ENCODE results near the gene NQO2. TPM values are rescaled to one million over a fixed set of nuclear protein-coding genes. Genes with fewer than 3 reads are reported as not detected.

The NQO2 gene
- total and polyA plus RNA-seq, 10 of the 15 experiments (the other 5 are each of a cell fraction or from before 2014, with no cell fraction given): 0.55 to 2.6 (median 0.80) TPM

GRCh38 chr6:3015144-3015543 lies 15.4 kb downstream of the NQO2 start:
- intact Hi-C loops (cut with micrococcal nuclease; ENCODE audit: unreplicated experiment): no loop called here
- TF ChIP-seq ZBTB33 (IDR thresholded peaks at IDR 0.05) (no peak), NBN (IDR thresholded peaks at IDR 0.05) (no peak), HDGF (IDR thresholded peaks at IDR 0.05) (no peak), USF1 (IDR thresholded peaks at IDR 0.05; ENCODE audit: borderline replicate concordance, extremely low read length, insufficient read depth, low read depth, low read length) (no peak), MYB (IDR thresholded peaks at IDR 0.05; ENCODE audit: borderline replicate concordance, low read depth, low read length) (no peak), YBX1 (IDR thresholded peaks at IDR 0.05) (no peak), E4F1 (IDR thresholded peaks at IDR 0.05; ENCODE audit: borderline replicate concordance, partially characterized antibody) (no peak), MLLT1 (IDR thresholded peaks at IDR 0.05) (no peak), POLR2A (IDR thresholded peaks at IDR 0.05; ENCODE audit: low read depth, low read length) (no peak), PRDM15 (CRISPR knock-in tag; IDR thresholded peaks at IDR 0.05) (no peak)
- ATAC-seq (no peak), FAIRE-seq (no peak), DNase-seq (ENCODE audit: low read depth, low spot score) (no peak)
- Histone ChIP-seq H3K9me3 (replicated peaks; ENCODE audit: control insufficient read depth, insufficient read depth, low read length) (peaks cover 9% of the 10 kb centered on the region; the same call in 2 of the 3 replicates), H3K79me2 (ENCODE audit: control insufficient read depth, insufficient read depth, low read length) (no peaks in the 10 kb centered on the region), H3K9ac (ENCODE audit: control insufficient read depth, insufficient read depth, low read length) (no peak overlapping the region), H3K36me3 (ENCODE audit: control insufficient read depth in 2 of 2, insufficient read depth in 2 of 2, low read length in 1 of 2) (no peaks in the 10 kb centered on the region), H2AFZ (ENCODE audit: control insufficient read depth, low read depth, low read length) (no peak overlapping the region), H3K4me3 (no peak overlapping the region), H3K4me2 (ENCODE audit: control insufficient read depth, insufficient read depth) (no peak overlapping the region), H3K27ac (ENCODE audit: control insufficient read depth, insufficient read depth) (no peak overlapping the region), H4K20me1 (ENCODE audit: control insufficient read depth, insufficient read depth) (no peaks in the 10 kb centered on the region), H3K4me1 (ENCODE audit: control insufficient read depth, insufficient read depth, low read length) (no peaks in the 10 kb centered on the region), H3K27me3 (replicated peaks in 1 of 2; ENCODE audit: control insufficient read depth in 2 of 2, insufficient read depth in 2 of 2, low read length in 1 of 2) (no peaks in the 10 kb centered on the region)
- in situ Hi-C loops (cut with MboI): no loop called here
- ChIA-PET RAD21 (ENCODE audit: unreplicated experiment) (no interaction called here), POLR2A (interaction anchor here (1.3 kb wide), 1 partner anchor 17 kb away, joined by 3 read pairs; no protein-coding TSS in a partner anchor), CTCF (interaction anchor here (1.5 kb wide), 1 partner anchor 13 kb away, joined by 4 read pairs; no protein-coding TSS in a partner anchor), SMC1A (ENCODE audit: uncharacterized antibody, unreplicated experiment) (no interaction called here)
- BruUV-seq (replicated peaks): no TSS peak
- WGBS (ENCODE audit: insufficient coverage, insufficient replicate concordance, low lambda C conversion rate, missing lambda C conversion rate): 86% methylated on average over 10 of the region's 10 CpGs
